C4-2B (cell line): ENCODE data around the gene ATCAY.

ENCODE experiments used
- ZFX ChIP-seq: fragments of 450-650 bp; IDR thresholded peaks from 2 replicates; pipeline ENCODE4 v1.6.1; 2017
- TF ChIP-seq, protein P1 (sequence below): fragments of 450-650 bp; conservative IDR thresholded peaks from 2 replicates; pipeline ENCODE4 v1.5.1; 2017; ENCODE audit warnings: mild to moderate bottlenecking

DNA sequence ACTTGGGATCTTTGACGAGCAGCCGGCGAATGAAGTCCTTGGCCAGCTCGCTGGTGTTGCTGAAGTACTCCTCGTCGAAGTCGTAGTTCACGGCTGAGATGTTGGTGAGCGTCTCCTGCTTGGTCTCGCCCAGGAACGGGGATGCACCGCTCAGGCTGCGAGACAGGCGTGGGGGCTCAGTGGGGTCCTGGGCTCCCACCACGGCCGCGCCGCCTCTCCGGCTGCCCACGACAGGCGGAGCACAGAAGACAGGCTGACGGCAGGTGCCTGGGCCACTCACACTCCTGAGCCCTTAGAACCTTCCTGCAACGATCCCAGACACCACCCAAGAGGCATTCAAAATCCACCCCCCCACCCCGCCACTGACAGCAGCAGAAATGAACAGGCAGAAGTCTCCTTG is 80.5 kb downstream of the ATCAY start:
- TF ChIP-seq, protein P1, sequence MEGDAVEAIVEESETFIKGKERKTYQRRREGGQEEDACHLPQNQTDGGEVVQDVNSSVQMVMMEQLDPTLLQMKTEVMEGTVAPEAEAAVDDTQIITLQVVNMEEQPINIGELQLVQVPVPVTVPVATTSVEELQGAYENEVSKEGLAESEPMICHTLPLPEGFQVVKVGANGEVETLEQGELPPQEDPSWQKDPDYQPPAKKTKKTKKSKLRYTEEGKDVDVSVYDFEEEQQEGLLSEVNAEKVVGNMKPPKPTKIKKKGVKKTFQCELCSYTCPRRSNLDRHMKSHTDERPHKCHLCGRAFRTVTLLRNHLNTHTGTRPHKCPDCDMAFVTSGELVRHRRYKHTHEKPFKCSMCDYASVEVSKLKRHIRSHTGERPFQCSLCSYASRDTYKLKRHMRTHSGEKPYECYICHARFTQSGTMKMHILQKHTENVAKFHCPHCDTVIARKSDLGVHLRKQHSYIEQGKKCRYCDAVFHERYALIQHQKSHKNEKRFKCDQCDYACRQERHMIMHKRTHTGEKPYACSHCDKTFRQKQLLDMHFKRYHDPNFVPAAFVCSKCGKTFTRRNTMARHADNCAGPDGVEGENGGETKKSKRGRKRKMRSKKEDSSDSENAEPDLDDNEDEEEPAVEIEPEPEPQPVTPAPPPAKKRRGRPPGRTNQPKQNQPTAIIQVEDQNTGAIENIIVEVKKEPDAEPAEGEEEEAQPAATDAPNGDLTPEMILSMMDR, result no peak
- no peak for TF ChIP-seq ZFX
